Measurements from ENCODE around the gene CUEDC2. TPM values are rescaled to one million over a fixed set of nuclear protein-coding genes. Genes with fewer than 3 reads are reported as not detected.

CUEDC2 gene
- total RNA-seq, 2 experiments from 2014 or later: 63.6 to 68.9 TPM

DNA sequence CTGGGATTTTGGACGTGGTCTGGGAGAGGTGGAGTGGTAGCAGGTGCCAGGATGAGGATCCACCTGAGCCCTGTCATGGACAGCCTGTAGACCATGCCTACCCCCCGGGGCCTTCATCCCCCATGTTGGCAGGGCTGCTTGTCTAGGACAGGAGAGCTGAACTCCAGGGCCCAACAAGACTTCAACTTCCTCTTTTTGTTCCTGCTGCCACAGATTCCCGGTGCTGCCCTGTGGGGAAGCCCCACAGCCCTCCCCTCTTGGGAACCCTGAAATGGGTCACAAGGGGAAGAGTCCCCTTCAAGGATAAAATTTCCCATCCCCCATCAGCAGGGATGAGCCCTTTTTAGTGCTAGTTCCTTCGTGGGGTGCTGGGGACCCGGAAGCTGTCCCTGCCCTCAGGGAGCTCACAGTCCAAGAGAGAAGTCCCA lies 1.3 kb upstream of the CUEDC2 start:
- POLR2A ChIA-PET: no interaction called here
- CTCF ChIA-PET: interaction anchor here (0.7 to 3.1 kb wide), 9 partner anchors 12 to 301 kb away, joined by 3 to 32 read pairs (median 4); partner anchors contain the start of genes FBXL15, PPRC1 and SUFU
- H3K36me3 Mint-ChIP-seq (ENCODE audit: low read depth): peaks cover 27% of the 10 kb centered on the region
- H3K4me1 Mint-ChIP-seq: peaks cover 57% of the 10 kb centered on the region
- no peak for DNase-seq
- H3K27me3 Mint-ChIP-seq: no peaks in the 10 kb centered on the region
- H3K4me3 Mint-ChIP-seq: peak overlapping the region; percentile 94
- H3K9me3 Mint-ChIP-seq: no peaks in the 10 kb centered on the region
- peak overlapping the region; percentile 95 for H3K27ac Mint-ChIP-seq

DNA sequence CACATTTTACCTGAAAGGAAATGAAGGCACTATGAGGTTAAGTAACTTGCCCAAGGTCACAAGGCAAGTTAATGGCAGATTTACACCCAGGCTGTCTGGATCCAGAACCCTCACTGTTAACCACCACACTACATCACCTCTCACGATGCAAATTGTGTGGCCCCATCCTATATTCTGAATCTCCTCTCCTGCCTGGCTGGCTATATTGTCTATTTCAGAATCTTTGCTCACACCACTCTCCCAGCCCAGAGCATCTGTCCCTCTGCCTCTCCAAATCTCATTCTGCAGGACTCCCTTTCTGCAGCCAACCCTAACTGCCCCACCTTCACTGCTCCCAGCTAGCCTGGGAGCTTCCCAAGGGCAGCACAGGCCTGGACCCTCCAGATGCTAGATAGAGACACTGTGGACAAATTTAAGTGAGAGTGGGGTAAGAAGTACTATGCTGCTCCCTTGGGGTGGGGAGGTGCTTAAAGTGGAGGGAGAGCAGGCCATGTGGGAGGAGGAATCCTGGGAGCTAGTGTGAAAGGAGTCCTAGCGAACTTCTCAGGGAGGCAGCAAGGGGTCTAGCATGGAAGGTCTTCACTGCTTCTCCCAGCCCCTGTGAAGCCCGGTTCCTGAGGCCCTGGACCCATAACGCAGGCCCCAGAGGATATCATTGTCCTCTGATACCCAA lies 786 bp downstream of the CUEDC2 start:
- Mint-ChIP-seq H3K27me3 (no peaks in the 10 kb centered on the region), H3K4me3 (peak overlapping the region; percentile 94), H3K4me1 (peaks cover 47% of the 10 kb centered on the region), H3K27ac (peak overlapping the region; percentile 95), H3K36me3 (ENCODE audit: low read depth) (peaks cover 14% of the 10 kb centered on the region), H3K9me3 (no peaks in the 10 kb centered on the region)
- ChIA-PET CTCF (interaction anchor here (1.2 to 3.1 kb wide), 9 partner anchors 10 to 260 kb away, joined by 3 to 32 read pairs (median 7); partner anchors contain the start of gene FBXL15), POLR2A (interaction anchor here (1.0 to 1.4 kb wide), 2 partner anchors 10 to 30 kb away, joined by 3 to 4 read pairs; partner anchors contain the start of gene FBXL15)
- DNase-seq: no peak

DNA sequence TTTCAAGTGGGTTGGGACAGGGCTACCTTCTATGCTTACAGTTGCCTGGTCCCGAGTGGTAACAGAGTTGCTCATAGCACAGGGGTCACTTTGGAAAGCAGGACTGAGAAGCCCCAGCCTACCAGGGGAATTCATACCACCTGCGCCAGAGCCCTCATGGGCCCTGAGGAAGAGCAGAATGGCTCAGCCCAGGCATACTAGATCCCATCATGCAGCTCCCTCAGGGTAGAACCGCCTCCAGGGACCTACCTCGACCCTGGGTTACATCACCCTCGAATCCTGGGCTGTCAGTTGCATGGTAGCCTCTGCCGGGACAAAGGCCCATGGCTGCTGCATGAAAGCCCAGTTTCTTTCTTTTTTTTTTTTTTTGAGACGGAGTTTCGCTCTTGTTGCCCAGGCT lies 2.9 kb downstream of the CUEDC2 start:
- Mint-ChIP-seq H3K4me1 (peaks cover 38% of the 10 kb centered on the region), H3K27ac (no peak overlapping the region), H3K36me3 (ENCODE audit: low read depth) (peaks cover 9% of the 10 kb centered on the region), H3K4me3 (no peak overlapping the region), H3K9me3 (no peaks in the 10 kb centered on the region), H3K27me3 (no peaks in the 10 kb centered on the region)
- POLR2A ChIA-PET: no interaction called here
- no peak for DNase-seq
- CTCF ChIA-PET: interaction anchor here (0.6 to 1.4 kb wide), 3 partner anchors 13 to 197 kb away, joined by 3 to 7 read pairs (median 3); no protein-coding TSS in a partner anchor

DNA sequence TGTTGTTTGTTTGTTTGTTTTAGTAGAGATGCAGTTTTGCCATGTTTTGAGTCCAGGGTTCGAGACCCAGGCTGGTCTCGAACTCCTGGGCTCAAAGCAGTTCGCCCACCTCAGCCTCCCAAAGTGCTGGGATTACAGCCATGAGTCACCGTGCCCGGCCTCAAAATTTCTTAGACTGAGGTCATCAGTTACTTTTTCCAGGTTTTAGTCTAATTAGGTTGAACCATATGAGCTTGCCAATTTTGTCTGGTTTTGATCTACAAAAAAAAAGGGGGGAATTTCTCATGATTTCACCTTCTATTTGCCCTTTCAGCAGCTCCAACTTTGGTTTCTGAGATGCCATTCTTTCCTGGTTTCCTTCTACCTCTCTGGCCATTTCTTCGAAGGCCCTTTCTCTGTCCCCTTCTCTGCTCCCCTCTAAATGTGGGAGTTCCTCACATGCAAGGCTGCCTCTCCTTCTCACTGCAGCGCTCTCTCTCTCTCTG lies 5.5 kb downstream of the CUEDC2 start:
- H3K27me3 Mint-ChIP-seq: no peaks in the 10 kb centered on the region
- no peak overlapping the region for H3K4me3 Mint-ChIP-seq
- CTCF ChIA-PET: interaction anchor here (0.9 to 1.7 kb wide), 6 partner anchors 16 to 258 kb away, joined by 3 to 4 read pairs (median 3); partner anchors contain the start of genes C10orf95 and SUFU
- H3K36me3 Mint-ChIP-seq (ENCODE audit: low read depth): peaks cover 22% of the 10 kb centered on the region
- no peak overlapping the region for H3K27ac Mint-ChIP-seq
- POLR2A ChIA-PET: no interaction called here
- no peaks in the 10 kb centered on the region for H3K9me3 Mint-ChIP-seq
- H3K4me1 Mint-ChIP-seq: peaks cover 32% of the 10 kb centered on the region
- DNase-seq: no peak

DNA sequence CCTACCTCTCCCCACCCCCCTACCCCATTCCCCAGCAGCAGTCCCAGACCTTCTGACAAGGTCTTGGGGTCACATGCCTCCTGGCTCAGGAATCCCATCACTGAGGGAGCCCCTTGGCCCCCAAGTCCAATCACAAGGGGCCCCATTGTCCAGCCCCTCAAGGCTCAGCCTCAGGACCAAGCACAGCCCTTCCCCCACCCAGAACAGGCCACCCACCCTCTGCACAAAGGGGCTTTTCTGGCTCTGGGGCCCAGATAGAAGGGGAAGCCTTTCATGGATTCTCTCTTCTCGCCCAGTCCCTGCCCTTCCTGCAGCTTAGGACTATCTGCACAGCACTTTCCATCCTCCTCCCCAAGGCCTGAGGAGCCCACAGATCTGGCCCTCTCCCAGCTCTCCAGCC lies 6.9 kb downstream of the CUEDC2 start:
- POLR2A ChIA-PET: no interaction called here
- no peak for DNase-seq
- CTCF ChIA-PET: interaction anchor here (0.8 to 6.2 kb wide), 5 partner anchors 11 to 30 kb away, joined by 3 to 31 read pairs (median 4); partner anchors contain the start of genes C10orf95 and NFKB2
- H3K4me1 Mint-ChIP-seq: peaks cover 31% of the 10 kb centered on the region
- H3K4me3 Mint-ChIP-seq: no peak overlapping the region
- H3K27ac Mint-ChIP-seq: no peak overlapping the region
- H3K36me3 Mint-ChIP-seq (ENCODE audit: low read depth): peaks cover 16% of the 10 kb centered on the region
- H3K9me3 Mint-ChIP-seq: no peaks in the 10 kb centered on the region
- H3K27me3 Mint-ChIP-seq: no peaks in the 10 kb centered on the region

DNA sequence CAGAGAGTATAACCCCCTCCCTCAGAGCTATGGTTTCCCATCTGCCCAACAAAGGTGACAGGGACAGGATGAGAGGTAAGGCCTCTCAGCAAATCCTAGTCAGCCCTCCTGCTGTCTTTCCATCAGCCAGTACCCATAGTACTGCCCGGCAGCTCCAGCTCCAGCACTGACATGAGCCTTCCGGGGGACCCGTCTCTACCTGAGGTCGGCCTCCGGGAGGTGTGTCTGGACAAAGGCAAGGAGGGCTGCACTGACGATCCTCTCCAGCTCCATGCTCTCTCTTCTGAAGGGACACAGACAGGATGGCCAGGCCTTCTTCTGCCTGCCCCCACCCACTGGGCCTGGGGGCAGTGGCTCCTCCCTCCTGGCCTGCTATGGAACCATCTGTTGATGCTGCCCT lies 7.5 kb downstream of the CUEDC2 start:
- no peak overlapping the region for H3K4me3 Mint-ChIP-seq
- CTCF ChIA-PET: interaction anchor here (0.6 to 6.2 kb wide), 7 partner anchors 12 to 194 kb away, joined by 3 to 47 read pairs (median 7); no protein-coding TSS in a partner anchor
- DNase-seq: no peak
- peaks cover 36% of the 10 kb centered on the region for H3K4me1 Mint-ChIP-seq
- no peak overlapping the region for H3K27ac Mint-ChIP-seq
- no peaks in the 10 kb centered on the region for H3K27me3 Mint-ChIP-seq
- POLR2A ChIA-PET: no interaction called here
- no peaks in the 10 kb centered on the region for H3K9me3 Mint-ChIP-seq
- peaks cover 16% of the 10 kb centered on the region for H3K36me3 Mint-ChIP-seq (ENCODE audit: low read depth)

DNA sequence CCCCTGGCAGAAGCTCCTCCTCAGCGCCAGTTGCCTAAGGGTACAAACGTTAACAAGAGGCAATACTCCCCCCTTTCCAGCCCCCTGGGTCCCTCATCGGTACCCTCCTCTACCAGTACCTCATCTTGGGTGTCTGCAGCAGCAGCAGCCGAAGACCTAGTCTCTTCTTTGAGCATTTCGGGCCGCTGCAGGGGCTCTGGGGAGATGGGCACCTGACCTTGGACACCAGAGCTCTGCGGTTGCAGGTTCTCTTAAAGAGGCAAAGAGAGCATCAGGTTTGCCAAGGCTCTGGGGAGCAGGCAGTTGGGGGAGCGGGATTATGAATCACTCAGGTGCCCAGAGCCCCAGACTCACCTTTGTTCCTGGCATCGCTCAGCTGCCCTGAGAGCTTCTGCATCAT lies 8.2 kb downstream of the CUEDC2 start:
- ChIA-PET POLR2A (interaction anchor here (1.1 kb wide), 1 partner anchor 8 kb away, joined by 3 read pairs; the partner anchor contains the start of gene CUEDC2), CTCF (interaction anchor here (1.0 to 6.2 kb wide), 9 partner anchors 9 to 194 kb away, joined by 3 to 47 read pairs (median 13); partner anchors contain the start of genes C10orf95 and CUEDC2)
- H3K27ac Mint-ChIP-seq: peak overlapping the region; percentile 72
- H3K4me3 Mint-ChIP-seq: no peak overlapping the region
- DNase-seq: no peak
- peaks cover 16% of the 10 kb centered on the region for H3K36me3 Mint-ChIP-seq (ENCODE audit: low read depth)
- H3K27me3 Mint-ChIP-seq: no peaks in the 10 kb centered on the region
- peaks cover 43% of the 10 kb centered on the region for H3K4me1 Mint-ChIP-seq
- no peaks in the 10 kb centered on the region for H3K9me3 Mint-ChIP-seq

DNA sequence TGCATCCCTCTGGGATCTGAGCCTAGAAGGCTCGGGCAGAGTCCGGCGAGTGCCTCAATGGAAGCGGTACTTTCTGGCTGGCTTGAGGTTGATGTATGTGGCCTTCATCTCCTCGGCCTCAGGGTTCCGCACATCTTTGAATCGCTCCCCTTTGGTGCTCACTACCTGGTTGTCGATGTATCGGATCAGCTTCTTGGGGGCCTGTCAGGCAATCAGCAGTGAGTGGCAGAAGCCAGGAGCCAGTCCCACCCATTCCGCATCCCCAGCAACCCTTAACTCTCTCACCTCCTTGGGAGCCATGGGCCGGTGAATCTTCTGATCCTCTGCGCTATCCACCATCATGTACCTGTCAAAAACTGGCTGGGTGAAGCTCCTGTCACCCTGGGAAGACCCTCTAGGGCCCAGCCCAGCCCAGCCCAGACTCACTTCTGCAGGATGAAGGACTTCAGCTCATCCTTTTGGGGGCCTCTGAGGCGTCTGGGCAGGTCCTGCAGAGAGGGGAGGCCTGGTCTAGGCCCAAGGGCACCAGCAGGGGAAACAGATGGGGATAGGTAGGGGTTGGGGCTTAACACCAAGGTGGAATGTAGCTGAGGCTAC lies 8.9 kb downstream of the CUEDC2 start:
- no peaks in the 10 kb centered on the region for H3K9me3 Mint-ChIP-seq
- ChIA-PET CTCF (interaction anchor here (0.8 to 6.2 kb wide), 15 partner anchors 9 to 288 kb away, joined by 3 to 47 read pairs (median 9); partner anchors contain the start of genes C10orf95, CUEDC2 and ELOVL3), POLR2A (interaction anchor here (1.1 kb wide), 1 partner anchor 9 kb away, joined by 3 read pairs; the partner anchor contains the start of gene CUEDC2)
- peak overlapping the region; percentile 47 for H3K4me3 Mint-ChIP-seq
- peaks cover 47% of the 10 kb centered on the region for H3K4me1 Mint-ChIP-seq
- peaks cover 3% of the 10 kb centered on the region for H3K27me3 Mint-ChIP-seq
- H3K27ac Mint-ChIP-seq: peak overlapping the region; percentile 95
- no peak for DNase-seq
- peaks cover 16% of the 10 kb centered on the region for H3K36me3 Mint-ChIP-seq (ENCODE audit: low read depth)

DNA sequence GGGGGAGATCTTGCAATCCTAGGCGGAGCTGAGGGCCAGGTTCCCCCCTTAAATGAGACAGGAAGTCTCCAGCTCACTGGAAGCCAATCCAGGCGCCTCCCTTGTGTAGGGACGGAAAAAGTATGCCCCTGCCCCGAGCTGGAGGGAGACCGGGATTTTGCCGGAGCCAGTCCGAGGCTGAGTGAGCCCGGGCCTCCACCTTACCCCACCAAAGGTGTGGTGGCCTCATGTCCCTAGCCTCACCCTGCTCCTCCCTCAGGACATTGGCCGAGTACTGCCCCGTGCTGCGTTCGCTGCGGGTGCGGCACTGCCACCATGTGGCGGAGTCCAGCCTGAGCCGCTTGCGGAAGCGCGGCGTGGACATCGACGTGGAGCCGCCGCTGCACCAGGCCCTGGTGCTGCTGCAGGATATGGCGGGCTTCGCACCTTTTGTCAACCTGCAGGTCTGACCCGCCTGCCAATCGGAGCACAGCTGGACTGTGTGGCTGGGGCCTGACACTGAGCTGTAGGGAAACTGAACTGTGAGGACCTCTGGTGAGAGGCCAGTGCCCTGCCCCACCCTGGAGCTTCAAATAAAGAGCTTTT lies 9.7 kb downstream of the CUEDC2 start:
- Mint-ChIP-seq H3K4me3 (peak overlapping the region; percentile 90), H3K4me1 (peaks cover 47% of the 10 kb centered on the region), H3K36me3 (ENCODE audit: low read depth) (peaks cover 16% of the 10 kb centered on the region), H3K27me3 (peaks cover 11% of the 10 kb centered on the region), H3K27ac (peak overlapping the region; percentile 95), H3K9me3 (no peaks in the 10 kb centered on the region)
- DNase-seq: peak; percentile 57
- CTCF ChIA-PET: interaction anchor here (0.8 to 6.2 kb wide), 20 partner anchors 10 to 287 kb away, joined by 3 to 47 read pairs (median 7); partner anchors contain the start of genes ACTR1A, C10orf95, CUEDC2 and ELOVL3
- POLR2A ChIA-PET: interaction anchor here (0.7 kb wide), 1 partner anchor 10 kb away, joined by 3 read pairs; the partner anchor contains the start of gene CUEDC2

DNA sequence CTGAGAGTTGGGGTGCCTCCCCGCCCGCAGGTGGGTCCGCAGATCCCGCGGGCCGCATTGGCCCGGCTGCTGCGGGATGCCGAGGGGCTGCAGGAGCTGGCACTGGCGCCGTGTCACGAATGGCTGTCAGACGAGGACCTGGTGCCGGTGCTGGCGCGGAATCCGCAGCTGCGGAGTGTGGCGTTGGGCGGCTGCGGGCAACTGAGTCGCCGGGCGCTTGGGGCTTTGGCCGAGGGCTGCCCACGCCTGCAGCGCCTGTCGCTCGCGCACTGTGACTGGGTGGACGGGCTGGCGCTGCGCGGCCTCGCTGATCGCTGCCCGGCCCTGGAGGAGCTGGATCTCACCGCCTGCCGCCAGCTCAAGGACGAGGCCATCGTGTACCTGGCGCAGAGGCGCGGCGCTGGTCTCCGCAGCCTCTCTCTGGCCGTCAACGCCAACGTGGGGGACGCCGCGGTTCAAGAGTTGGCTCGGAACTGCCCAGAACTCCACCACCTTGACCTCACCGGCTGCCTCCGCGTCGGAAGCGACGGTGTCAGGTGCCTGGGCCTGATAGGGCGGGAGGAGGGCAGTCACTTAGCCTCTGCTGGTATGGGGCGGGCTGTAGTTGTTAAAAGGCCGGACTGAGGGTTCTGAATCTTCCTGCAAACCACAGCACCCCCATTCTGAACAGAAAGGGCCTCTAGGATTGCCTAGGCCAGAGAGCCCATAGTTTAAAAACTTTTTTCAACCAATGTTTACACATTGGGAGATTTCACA lies 10.4 kb downstream of the CUEDC2 start:
- ChIA-PET CTCF (interaction anchor here (0.6 to 6.2 kb wide), 20 partner anchors 11 to 1548 kb away, joined by 3 to 47 read pairs (median 6); partner anchors contain the start of genes ACTR1A, C10orf95, CUEDC2 and ELOVL3), POLR2A (interaction anchor here (0.7 to 1.3 kb wide), 2 partner anchors 10 kb away, joined by 3 to 4 read pairs; partner anchors contain the start of gene CUEDC2)
- Mint-ChIP-seq H3K4me3 (peak overlapping the region; percentile 90), H3K36me3 (ENCODE audit: low read depth) (peaks cover 14% of the 10 kb centered on the region), H3K27ac (peak overlapping the region; percentile 95), H3K27me3 (peaks cover 17% of the 10 kb centered on the region), H3K4me1 (peaks cover 40% of the 10 kb centered on the region), H3K9me3 (no peaks in the 10 kb centered on the region)
- DNase-seq: peak; percentile 26

DNA sequence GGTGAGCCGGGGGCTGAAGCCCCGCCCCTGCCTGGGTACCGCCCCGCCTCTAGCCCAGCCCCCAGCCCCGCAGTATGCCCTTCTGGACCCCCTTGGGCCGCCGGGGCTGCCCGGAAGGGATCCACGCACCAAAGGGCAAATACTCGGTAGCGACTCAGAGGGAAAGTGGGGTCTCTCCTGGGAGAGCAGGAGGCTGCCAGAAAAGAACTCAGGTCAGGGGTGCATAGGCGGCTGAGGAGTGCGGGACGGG lies 10.9 kb downstream of the CUEDC2 start:
- Mint-ChIP-seq H3K27me3 (peaks cover 17% of the 10 kb centered on the region), H3K9me3 (no peaks in the 10 kb centered on the region), H3K4me1 (peaks cover 40% of the 10 kb centered on the region), H3K36me3 (ENCODE audit: low read depth) (peaks cover 14% of the 10 kb centered on the region), H3K27ac (peak overlapping the region; percentile 95), H3K4me3 (peak overlapping the region; percentile 90)
- DNase-seq: no peak
- ChIA-PET POLR2A (interaction anchor here (0.6 to 1.3 kb wide), 2 partner anchors 11 to 21 kb away, joined by 3 to 4 read pairs; partner anchors contain the start of gene CUEDC2), CTCF (interaction anchor here (0.6 to 6.2 kb wide), 18 partner anchors 10 to 1547 kb away, joined by 3 to 47 read pairs (median 6); partner anchors contain the start of genes ACTR1A, CUEDC2 and ELOVL3)

Measured in activated CD4-positive, alpha-beta T cell treated with anti-CD3 and anti-CD28 coated beads, Interleukin-2, amount 10 ng/mL, durations not matched to agents 7 days and 5 days (primary cell).